Cardiac muscle cell (in vitro differentiated cells and primary cell): ENCODE results near the gene NDUFB11. TPM values are rescaled to one million over a fixed set of nuclear protein-coding genes. Genes with fewer than 3 reads are reported as not detected.
"Not testable (repeated sequence)": the region's sequence is repeated elsewhere in the genome, so short reads cannot be mapped to it uniquely, and the experiment has no call there.

ENCODE experiments used
- DNase-seq, 2 donors: peaks; one replicate each; pipeline versions ENCODE4 v3.0.0 to v3.0.0-alpha.2; 2010 to 2017; ENCODE audit warnings: low read depth in 1 of 2, low spot score in 1 of 2
- H3K27ac ChIP-seq: fragments of 200-600 bp; sonication (generic); 2 replicates; pipeline ENCODE4 v1.5.1; 2016
- H3K27me3 ChIP-seq: fragments of 200-600 bp; sonication (generic); 2 replicates; pipeline ENCODE4 v1.6.0; 2016; ENCODE audit warnings: control low read depth
- H3K36me3 ChIP-seq: fragments of 200-600 bp; sonication (generic); 2 replicates; pipeline ENCODE4 v1.5.1; 2016; ENCODE audit warnings: control low read depth
- H3K4me1 ChIP-seq: fragments of 200-600 bp; sonication (generic); 2 replicates; pipeline ENCODE4 v1.8.1; 2017; ENCODE audit warnings: low read depth, mild to moderate bottlenecking, mixed run types
- H3K4me3 ChIP-seq: fragments of 200-600 bp; sonication (generic); 2 replicates; pipeline ENCODE4 v1.5.1; 2016; ENCODE audit warnings: mild to moderate bottlenecking
- H3K9me3 ChIP-seq: fragments of 200-600 bp; sonication (generic); 2 replicates; pipeline ENCODE4 v1.5.1; 2017; ENCODE audit warnings: low read depth, mild to moderate bottlenecking, control low read depth
- polyA plus RNA-seq: library from polyadenylated mRNA; unstranded; fragments of >200 nt; fragmentation: Nextera tagmentation; extraction: Ambion mirVana; gene quantifications from 2 replicates; pipeline ENCODE4 v1.2.1, GENCODE V29; 2016
- total RNA-seq: library from RNA; depleted of rRNA; stranded (reverse); fragments of >200 nt; gene quantifications from 2 replicates; pipeline ENCODE4 v1.2.3, GENCODE V29; 2016
- TF ChIP-seq, protein P1 (sequence below): IDR thresholded peaks from 2 replicates; pipeline ENCODE4 v1.5.1; 2012; ENCODE audit warnings: low read depth, mild to moderate bottlenecking, low read length

Gene NDUFB11
- total and polyA plus RNA-seq, 2 experiments from 2014 or later = 87.2 to 269 TPM

GRCh38 chrX:47129157-47129898 lies 15.2 kb downstream of the NDUFB11 start:
- Histone ChIP-seq H3K4me3 (peak overlapping the region; percentile 63), H3K36me3 (no peaks in the 10 kb centered on the region), H3K9me3 (no peaks in the 10 kb centered on the region), H3K27ac (no peak overlapping the region), H3K4me1 (no peaks in the 10 kb centered on the region), H3K27me3 (no peaks in the 10 kb centered on the region)
- DNase-seq = peak; percentile 86 to 97
- TF ChIP-seq, protein P1, sequence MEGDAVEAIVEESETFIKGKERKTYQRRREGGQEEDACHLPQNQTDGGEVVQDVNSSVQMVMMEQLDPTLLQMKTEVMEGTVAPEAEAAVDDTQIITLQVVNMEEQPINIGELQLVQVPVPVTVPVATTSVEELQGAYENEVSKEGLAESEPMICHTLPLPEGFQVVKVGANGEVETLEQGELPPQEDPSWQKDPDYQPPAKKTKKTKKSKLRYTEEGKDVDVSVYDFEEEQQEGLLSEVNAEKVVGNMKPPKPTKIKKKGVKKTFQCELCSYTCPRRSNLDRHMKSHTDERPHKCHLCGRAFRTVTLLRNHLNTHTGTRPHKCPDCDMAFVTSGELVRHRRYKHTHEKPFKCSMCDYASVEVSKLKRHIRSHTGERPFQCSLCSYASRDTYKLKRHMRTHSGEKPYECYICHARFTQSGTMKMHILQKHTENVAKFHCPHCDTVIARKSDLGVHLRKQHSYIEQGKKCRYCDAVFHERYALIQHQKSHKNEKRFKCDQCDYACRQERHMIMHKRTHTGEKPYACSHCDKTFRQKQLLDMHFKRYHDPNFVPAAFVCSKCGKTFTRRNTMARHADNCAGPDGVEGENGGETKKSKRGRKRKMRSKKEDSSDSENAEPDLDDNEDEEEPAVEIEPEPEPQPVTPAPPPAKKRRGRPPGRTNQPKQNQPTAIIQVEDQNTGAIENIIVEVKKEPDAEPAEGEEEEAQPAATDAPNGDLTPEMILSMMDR = no peak

DNA sequence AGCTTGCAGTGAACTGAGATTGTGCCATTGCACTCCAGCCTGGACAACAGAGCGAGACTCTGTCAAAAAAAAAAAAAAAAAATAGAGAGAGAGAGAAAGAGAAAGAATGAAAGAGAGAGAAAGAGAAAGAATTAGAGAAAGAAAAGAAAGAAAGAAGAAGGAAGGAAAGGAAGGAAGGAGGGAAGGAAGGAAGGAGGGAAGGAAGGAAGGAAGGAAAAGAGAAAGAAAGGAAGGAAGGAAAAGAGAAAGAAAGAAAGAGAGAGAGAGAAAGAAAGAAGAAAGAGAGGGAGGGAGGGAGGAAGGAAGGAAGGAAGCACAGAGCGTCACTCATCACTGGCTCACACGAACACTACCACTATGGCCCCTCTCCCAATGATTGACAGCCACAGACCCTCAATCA lies 20.0 kb downstream of the NDUFB11 start:
- not testable (repeated sequence) for DNase-seq, H3K27me3 ChIP-seq

DNA sequence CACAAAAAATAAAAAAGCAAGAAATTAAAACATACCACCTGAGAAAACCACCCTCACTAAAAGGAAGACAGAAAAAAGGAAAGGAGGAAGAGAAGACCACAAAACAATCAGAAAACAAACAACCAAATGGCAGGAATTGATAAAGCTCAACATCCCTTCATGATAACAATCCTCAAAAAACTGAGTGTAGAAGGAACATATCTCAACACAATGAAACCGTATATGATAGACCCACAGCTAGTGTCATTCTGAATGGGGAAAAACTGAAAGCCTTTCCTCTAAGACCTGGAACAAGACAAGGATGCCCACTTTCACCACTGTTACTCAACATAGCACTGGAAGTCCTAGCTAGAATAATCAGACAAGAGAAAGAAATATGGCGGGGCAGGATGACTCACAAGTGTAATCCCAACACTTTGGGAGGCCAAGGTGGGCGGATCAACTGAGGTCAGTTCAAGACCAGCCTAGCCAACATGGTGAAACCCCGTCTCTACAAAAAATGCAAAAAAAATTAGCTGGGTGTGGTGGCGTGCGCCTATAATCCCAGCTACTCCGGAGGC lies 27.9 kb downstream of the NDUFB11 start:
- not testable (repeated sequence) for H3K36me3 ChIP-seq, DNase-seq, H3K4me3 ChIP-seq, H3K9me3 ChIP-seq, H3K4me1 ChIP-seq, H3K27ac ChIP-seq, H3K27me3 ChIP-seq

More for the DNA sequence above, 20.0 kb downstream of the NDUFB11 start:
- not testable (repeated sequence) for H3K9me3 ChIP-seq, H3K36me3 ChIP-seq, H3K4me3 ChIP-seq, H3K4me1 ChIP-seq, H3K27ac ChIP-seq

GRCh38 chrX:47112316-47112954 lies 32.1 kb downstream of the NDUFB11 start:
- no peak overlapping the region for H3K4me3 ChIP-seq
- H3K27me3 ChIP-seq = no peaks in the 10 kb centered on the region
- H3K9me3 ChIP-seq = no peaks in the 10 kb centered on the region
- H3K36me3 ChIP-seq = no peaks in the 10 kb centered on the region
- H3K4me1 ChIP-seq = no peaks in the 10 kb centered on the region
- no peak overlapping the region for H3K27ac ChIP-seq
- TF ChIP-seq, protein P1 = no peak
- DNase-seq = peak in 1 of 2 donors; percentile 44

DNA sequence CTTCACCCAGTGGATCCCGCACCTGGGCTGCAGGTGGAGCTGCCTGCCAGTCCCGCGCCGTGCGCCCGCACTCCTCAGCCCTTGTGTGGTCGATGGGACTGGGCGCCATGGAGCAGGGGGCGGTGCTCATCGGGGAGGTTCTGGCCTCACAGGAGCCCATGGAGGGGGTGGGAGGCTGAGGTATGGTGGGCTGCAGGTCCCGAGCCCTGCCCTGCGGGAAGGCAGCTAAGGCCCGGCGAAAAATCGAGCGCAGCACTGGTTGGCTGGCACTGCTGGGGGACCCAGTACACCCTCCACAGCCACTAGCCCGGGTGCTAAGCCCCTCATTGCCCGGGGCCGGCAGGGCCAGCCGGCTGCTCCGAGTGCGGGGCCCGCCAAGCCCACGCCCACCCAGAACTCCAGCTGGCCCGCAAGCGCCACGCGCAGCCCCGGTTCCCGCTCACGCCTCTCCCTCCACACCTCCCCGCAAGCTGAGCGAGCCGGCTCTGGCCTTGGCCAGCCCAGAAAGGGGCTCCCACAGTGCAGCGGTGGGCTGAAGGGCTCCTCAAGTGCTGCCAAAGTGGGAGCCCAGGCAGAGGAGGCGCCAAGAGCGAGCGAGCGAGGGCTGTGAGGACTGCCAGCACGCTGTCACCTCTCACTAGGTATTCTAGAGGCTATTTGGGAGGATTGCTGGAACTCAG lies 33.4 kb downstream of the NDUFB11 start:
- not testable (repeated sequence) for H3K4me1 ChIP-seq, H3K27me3 ChIP-seq, DNase-seq, H3K27ac ChIP-seq, H3K36me3 ChIP-seq, H3K4me3 ChIP-seq, H3K9me3 ChIP-seq

- DNase-seq = no peak
- no peak overlapping the region for H3K4me3 ChIP-seq
- H3K36me3 ChIP-seq = no peaks in the 10 kb centered on the region
- TF ChIP-seq, protein P1 = no peak
- no peak overlapping the region for H3K27ac ChIP-seq
- no peaks in the 10 kb centered on the region for H3K27me3 ChIP-seq
- no peaks in the 10 kb centered on the region for H3K9me3 ChIP-seq
- H3K4me1 ChIP-seq = no peaks in the 10 kb centered on the region
Measured at GRCh38 chrX:47101206-47101605, 43.3 kb downstream of the NDUFB11 start.
